ENCODE data around the gene ALG2.
A peak's percentile ranks its signal among the peaks of the same experiment; 100 is the strongest.

ALG2 gene

GRCh38 chr9:99221621-99222415 lies at the start of gene ALG2, which contains the start of gene SEC61B:
ALG2 (minus strand) TSS chr9:99221942; CDS start chr9:99221894, 48 bp downstream.
SEC61B (plus strand) TSS chr9:99222282; CDS start chr9:99222364, 82 bp downstream.
- peak; percentile 97 to 98 for DNase-seq (ENCODE audit: low read depth in 2 of 2)
- no peak for TF ChIP-seq CTCF (IDR thresholded peaks at IDR 0.05; ENCODE audit: low read depth, low read length)

GRCh38 chr9:99270491-99270890 lies 48.7 kb upstream of the ALG2 start:
- no peak for TF ChIP-seq CTCF (IDR thresholded peaks at IDR 0.05; ENCODE audit: low read depth, low read length)
- H3K4me3 ChIP-seq (replicated peaks in 1 of 2; ENCODE audit: low read depth in 2 of 2, low read length in 2 of 2), result no peak overlapping the region
- DNase-seq (ENCODE audit: low read depth in 2 of 2), result no peak

More at GRCh38 chr9:99221621-99222415, at the start of gene ALG2, which contains the start of gene SEC61B:
- peak within 1 kb of the TSS; percentile 86 to 96 for H3K4me3 ChIP-seq (replicated peaks in 1 of 2; ENCODE audit: low read depth in 2 of 2, low read length in 2 of 2)

GRCh38 chr9:99269416-99269815 lies 47.7 kb upstream of the ALG2 start:
- no peak for TF ChIP-seq CTCF (IDR thresholded peaks at IDR 0.05; ENCODE audit: low read depth, low read length)
- DNase-seq (ENCODE audit: low read depth in 2 of 2), result peak; percentile 61 to 71
- no peak overlapping the region for H3K4me3 ChIP-seq (replicated peaks in 1 of 2; ENCODE audit: low read depth in 2 of 2, low read length in 2 of 2)

- TF ChIP-seq CTCF (IDR thresholded peaks at IDR 0.05; ENCODE audit: low read depth, low read length), result peak; percentile 87
- no peak overlapping the region for H3K4me3 ChIP-seq (replicated peaks in 1 of 2; ENCODE audit: low read depth in 2 of 2, low read length in 2 of 2)
- peak; percentile 71 to 77 for DNase-seq (ENCODE audit: low read depth in 2 of 2)
These were observed 44.7 kb upstream of the ALG2 start for GRCh38 chr9:99266255-99267023.

GRCh38 chr9:99265691-99266090 lies 43.9 kb upstream of the ALG2 start:
- no peak for DNase-seq (ENCODE audit: low read depth in 2 of 2)

More at GRCh38 chr9:99265691-99266090, 43.9 kb upstream of the ALG2 start:
- no peak overlapping the region for H3K4me3 ChIP-seq (replicated peaks in 1 of 2; ENCODE audit: low read depth in 2 of 2, low read length in 2 of 2)
- TF ChIP-seq CTCF (IDR thresholded peaks at IDR 0.05; ENCODE audit: low read depth, low read length), result no peak
